ENCODE measurements around the gene TCEANC2.
"Not testable (repeated sequence)": the region's sequence is repeated elsewhere in the genome, so short reads cannot be mapped to it uniquely, and the experiment has no call there.

TCEANC2 gene

DNA sequence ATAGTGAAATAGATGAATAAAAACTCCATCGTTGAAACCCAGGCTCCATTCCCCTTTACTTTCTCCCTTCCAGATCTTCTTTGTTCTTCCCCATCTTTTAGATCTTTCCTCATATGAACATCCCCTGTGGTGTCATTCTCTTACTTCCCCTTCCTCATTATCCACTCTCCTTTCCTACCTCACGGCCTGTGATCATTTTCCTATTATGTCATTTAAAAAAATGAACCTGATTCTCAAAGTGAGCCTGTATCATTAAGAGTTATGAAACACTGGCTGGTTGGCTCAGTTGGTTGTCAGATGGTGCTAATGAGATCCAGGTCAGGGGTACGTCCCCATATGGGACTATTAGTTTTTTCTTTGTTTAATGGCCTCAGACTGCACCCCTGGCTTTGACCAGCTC lies 38.3 kb downstream of the TCEANC2 start:
- no peak for DNase-seq

DNA sequence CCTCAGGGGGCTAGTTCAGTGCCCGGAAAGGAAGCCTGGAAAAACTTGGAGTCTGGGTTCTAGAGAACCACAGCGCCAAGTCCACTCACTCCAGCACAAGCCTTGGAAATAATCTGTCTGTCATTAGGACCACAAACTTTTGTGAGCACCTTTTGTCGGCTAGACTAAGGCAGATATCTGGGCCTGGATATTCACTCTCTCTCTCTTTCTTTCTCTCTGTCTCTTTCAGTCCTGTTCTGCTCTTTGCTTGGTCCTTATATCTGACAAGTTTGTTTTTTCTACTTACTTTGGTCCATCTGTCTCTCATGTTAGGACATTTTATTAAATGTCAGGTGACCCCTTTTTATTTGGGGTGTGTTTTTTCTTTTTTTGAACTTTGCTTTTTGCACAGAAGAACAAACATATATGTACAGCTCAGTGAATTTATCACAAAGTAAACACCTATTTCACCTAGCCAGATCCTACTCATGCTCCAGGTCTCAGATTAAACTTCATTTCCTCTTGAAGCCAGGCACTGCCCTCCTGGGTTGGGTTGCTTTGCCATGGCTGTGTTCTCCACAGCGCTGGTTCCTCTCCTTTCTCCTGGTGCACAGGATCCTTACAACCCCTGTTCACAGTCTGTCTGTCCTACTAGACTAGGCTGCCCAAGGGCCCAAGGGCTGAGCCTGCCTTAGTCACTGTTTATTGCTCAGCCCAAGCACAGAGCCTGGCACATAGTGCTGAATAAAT lies 40.8 kb downstream of the TCEANC2 start:
- no peak for DNase-seq

DNA sequence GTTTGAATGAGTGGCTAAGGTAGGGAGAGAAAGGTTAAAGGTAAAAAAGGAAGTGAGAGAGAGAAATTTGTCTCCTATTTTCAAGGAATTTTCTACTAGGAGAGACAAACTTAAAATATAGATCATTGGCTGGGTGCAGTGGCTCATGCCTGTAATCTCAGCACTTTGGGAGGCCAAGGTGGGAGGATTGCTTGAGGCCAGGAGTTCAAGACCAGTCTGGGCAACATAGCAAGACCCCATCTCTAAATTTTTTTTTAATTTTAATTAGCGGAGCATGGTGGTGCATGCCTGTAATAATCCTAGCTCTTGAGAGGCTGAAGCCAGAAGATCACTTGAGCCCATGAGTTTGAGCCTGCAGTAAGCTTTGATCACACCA lies 41.3 kb downstream of the TCEANC2 start:
- not testable (repeated sequence) for DNase-seq

DNA sequence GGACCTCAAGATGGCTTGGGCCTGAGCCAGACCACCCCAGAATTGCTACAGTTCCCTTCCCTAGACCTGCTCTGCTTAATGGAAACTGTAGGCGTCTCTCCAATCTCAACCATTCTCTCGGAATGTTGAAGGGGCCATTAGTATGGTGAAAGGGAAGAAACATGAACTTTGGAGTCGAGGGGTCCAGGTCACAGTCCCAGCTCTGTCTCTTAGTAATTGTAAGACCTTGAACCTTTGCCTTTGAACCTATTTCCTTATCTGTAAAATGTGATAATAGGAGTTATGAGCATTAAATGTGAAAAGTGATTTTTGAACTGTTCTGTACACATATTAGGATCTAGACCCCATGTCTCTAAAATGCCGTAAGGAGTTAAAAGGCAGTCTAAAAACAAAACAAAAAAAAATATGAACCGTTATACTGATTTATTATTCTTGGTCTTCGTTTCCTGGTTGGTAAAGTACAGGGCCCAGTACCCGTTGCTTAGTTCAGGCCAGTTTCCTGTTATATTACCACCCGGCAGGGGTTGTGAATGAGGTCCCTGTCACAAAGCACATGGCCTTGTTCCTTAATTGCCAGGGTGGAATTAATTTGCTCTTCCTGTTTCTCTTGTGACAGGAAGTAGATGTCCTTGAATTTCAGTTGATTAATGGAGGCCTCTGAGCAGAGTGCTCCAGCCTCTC lies 42.3 kb downstream of the TCEANC2 start:
- DNase-seq, result no peak

DNA sequence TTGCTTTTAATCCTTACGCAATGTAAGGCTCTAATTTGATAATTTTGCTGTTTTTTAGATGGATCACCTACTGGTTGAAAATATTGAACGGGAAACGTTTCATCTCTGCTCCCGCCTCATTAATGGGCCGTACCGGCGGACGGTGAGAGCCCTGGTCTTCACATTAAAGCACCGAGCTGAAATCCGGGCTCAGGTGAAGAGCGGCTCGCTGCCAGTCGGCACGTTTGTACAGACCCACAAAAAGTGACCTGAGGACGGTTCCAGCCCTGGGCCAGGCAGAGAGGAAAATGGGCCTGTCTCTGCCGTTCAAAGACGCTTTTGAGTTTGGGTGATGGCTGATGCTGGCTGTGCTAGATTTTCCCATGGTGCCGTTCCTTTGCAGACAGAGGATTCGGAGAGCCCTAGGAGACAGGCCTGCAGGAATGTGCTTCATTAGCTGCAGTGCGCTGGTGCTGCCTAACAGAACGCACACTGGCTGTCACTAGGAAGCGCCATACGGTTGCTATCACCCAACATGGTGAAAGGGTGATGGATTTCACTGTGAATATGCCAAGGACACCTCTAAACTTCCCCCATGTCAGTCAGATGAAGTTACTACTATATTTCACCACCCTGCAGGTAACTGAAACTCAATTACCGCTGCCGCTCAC lies 42.9 kb downstream of the TCEANC2 start:
- no peak for DNase-seq

DNA sequence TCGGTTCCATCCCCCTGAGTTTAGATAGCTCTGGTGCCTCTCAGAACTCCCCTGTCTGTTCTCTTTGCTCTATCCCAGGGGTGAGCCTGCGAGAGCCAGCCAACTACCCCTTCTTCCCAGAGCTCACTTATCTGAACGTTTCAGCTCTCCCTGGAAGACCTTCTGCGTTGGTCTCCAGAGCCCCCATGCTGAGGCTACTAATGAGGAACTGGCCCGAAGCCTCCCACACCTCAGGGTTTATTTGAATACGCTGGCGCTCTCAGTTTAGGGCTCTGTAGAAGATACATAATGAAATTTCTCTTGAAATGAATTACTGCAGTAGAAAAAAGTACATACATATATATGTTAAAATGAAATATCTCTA lies 43.5 kb downstream of the TCEANC2 start:
- DNase-seq, result no peak

DNA sequence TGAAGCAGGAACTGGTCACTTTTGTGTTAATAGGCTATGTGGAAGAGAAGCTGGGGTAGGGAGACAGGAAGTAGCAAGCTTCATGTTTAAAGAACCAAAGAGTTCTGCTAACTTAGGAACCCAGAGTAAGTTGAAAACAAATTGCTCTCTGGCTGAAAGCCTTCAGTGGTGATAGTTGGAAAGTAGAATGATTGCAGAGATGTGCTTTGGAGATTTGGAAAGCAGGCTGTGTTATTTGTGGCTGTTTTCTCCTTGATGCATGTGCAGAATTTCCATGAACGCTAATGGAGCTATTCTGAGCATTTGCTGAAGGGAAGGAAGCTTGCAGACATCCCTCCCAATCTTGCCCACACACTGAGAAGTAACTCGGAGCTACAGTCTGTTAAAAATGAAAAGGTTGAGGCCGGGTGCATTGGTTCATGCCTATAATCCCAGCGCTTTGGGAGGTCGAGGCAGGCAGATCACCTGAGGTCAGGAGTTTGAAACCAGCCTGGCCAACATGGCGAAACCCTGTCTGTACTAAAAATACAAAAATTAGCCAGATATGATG lies 45.7 kb downstream of the TCEANC2 start:
- DNase-seq, result no peak

DNA sequence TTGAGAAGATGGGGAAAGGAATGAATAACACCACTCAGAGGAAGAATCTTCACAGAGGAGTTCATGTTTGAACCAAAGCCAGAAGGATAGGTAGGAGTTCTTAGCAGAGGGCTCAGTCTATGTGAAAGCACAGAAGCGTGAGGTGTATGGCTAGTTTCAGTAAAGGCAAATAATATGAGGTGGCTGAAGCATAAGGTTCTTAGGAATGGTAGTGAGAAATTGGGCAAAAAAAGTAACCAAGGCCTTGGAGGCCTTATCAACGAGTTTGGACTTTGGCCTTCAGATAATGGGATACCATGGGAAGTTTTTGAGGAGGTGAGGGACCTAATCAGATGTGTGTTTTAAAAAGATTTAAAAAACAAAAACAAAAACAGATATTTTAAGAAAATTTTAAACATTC lies 47.1 kb downstream of the TCEANC2 start:
- no peak for DNase-seq

DNA sequence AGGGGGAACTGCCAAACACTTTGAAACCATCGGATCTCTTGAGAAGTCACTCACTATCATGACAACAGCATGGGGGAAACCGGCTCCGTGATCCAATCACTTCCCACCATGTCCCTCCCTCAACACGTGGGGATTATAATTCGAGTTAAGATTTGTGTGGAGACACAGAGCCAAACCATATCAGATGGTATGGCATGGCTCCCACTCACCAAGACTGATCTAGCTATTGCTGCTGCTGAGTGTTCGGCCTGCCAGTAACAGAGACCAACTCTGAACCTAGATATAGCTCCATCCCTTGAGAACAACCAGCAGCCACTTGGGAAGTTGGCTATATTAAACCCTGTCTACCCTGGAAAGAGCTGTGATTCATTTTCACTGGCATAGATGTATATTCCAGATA lies 50.0 kb downstream of the TCEANC2 start:
- DNase-seq, result no peak

DNA sequence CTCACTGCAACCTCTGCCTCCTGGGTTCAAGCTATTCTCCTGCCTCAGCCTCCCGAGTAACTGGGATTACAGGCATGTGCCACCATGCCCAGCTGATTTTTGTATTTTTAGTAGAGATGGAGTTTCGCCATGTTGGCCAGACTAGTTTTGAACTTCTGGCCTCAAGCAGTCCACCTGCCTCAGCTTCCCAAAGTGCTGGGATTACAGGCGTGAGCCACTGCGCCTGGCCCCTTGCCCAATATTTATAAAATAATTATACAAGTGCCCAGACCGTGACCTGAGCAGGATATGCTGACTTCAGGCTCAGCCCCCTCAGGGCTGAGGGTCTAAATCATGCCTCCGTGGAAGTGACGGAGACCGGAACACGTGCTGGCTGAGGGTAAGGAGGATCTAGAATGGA lies 51.2 kb downstream of the TCEANC2 start:
- DNase-seq, result not testable (repeated sequence)

DNA sequence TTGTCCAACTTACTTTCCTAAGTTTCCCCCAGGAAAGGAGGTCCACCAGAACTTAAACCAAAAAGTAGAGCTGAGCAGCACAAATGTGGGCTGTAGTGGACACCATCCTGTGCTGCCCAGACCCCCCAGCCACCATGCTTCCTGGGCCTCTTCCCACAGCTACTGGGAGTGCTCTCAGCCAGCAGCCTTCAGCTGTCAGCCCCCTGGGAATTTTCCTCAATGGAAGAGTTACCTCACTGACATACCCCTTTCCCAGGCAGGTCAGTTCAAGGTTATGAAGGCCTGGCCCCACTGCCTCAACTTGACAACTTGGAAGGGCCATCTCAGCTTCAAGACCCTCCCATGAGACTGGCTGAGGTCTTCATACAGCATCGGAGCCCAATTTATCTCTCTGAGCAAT lies 51.7 kb downstream of the TCEANC2 start:
- DNase-seq, result no peak

DNA sequence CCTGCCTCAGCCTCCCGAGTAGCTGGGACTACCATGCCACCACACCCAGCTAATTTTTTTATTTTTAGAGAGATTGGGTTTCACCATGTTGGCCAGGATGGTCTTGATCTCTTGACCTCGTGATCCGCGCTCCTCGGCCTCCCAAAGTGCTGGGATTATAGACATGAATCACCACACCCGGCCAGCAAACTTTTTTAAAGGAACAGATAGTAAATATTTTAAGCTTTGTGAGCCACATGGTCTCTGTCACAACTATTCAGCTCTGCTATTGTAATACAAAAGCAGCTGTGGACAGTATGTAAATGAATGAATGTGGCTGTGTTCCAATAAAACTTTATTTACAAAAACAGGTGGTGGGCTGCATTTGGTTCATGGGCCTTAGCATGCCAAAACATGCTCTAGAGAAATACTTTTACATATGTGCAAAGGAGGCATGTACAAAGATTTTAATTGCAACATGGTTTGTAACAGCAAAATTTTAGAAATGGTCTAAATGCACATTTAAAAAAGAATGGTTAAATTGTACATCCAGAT lies 52.4 kb downstream of the TCEANC2 start:
- DNase-seq, result no peak

DNA sequence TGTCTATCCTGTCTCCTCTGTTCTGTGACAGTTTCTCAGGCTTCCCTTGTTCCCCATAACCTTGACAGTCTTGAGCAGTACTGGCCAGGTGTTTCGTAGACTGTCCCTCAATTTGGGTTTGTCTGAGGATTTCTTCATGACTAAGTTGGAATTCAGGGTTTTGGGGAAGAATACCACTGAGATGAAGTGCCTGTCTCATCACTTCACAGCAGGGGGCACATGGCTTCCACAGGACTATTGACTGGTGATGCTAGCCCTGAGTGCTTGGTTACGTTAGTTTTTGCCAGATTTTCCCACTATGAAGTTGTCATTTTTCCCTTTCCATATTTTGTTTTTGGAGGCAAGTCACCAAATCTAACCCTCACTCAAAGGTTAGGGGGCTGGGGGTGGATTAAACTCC lies 53.7 kb downstream of the TCEANC2 start:
- no peak for DNase-seq

DNA sequence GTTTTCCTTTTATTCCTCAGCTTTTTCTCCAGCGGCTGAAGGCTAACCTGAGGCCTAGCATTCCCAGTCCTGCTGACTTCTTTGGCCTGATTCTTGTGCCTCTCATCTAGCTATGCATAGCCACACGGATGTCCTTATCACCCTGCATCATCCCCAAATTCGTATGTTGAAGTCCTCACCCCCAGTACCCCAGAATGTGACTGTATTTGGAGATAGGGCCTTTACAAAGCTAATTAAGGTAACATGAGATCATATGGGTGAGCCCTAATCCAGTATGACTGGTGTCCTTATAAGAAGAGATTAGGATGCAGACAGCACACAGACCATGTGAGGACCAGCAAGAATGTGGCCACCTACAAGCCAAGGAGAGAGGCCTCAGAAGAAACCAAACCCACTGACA lies 54.7 kb downstream of the TCEANC2 start:
- no peak for DNase-seq

DNA sequence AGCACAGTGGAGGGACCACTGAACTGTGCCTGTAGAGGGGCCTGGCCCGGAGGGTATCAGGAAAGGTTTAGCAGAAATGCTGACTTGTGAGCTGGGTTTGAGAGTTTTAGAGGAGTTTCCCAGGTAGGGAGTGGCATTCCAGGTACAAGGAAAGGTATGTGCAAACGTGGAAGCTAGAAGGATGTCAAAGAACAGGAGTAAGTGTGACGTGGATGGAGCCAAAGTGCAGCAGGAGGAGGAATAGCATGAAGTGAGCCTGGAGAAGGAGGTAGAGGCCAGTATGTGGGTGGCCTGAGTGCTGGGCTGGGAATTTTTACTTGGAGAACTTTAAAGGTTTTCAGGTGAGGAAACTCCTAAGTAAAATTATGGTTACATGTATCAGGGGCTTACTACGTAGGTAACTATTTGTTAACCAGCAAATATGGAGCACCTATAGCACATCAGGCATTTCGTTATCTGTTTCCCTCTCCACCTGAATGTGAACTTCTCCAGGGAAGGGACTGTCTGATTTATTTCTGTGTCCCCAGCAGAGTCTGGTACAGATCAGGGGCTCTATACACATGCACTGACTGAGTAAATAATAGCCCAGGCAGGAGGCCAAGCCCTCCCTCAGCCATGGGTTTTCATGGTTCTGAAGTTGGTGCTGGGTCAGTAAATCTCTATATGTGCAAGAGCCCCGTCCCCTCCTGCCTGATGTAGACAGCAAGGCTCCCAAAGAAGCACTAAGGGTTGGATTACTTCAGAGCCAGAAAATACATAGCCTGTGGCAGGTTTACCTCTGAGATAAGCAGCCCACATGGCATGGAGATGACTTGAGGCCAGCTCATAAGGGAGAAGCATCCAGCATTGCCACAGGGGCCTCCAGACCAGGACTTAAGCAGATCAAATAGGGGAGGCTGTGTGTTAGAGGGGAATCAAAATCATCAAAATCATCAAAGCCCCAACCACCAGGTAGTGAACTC lies 56.0 kb downstream of the TCEANC2 start:
- DNase-seq, result no peak

DNA sequence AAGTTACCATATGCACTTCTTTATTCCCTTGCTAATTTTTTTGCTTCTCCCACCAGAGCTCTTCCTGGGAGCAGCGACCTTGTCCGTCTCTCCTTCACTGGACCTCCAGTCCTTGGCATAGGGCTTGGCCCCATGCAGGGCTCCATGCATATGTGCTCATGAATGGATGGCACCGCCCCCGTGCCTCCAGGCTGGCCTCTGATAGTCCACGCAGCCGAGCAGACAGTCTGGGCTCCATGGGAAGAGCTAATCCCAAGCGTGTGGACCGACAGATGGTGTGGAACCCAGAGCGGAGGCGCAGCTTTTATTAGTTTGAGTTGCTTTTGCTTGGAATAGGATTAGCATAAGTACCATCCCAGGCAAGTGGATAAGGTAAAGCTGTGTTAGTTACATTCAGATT lies 57.6 kb downstream of the TCEANC2 start:
- DNase-seq, result no peak

DNA sequence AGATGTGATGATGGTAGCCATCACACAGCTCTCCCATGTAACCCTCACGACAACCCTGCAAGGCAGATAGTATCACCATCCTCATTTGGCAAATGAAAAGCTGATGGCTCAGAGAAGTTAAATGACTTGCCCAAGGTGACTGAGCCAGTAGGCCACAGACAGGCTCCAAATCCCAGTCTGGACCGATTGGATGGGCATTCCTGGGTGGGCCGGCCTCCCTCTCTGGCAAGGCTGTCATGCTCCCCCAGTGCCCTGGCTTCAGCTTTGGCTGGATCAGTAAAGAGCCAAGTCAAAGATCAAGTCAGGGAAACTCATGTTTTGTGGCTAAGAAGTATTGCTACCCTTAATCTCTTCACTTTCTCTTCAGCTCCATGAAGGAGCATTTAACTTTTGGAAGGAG lies 58.2 kb downstream of the TCEANC2 start:
- DNase-seq, result no peak

DNA sequence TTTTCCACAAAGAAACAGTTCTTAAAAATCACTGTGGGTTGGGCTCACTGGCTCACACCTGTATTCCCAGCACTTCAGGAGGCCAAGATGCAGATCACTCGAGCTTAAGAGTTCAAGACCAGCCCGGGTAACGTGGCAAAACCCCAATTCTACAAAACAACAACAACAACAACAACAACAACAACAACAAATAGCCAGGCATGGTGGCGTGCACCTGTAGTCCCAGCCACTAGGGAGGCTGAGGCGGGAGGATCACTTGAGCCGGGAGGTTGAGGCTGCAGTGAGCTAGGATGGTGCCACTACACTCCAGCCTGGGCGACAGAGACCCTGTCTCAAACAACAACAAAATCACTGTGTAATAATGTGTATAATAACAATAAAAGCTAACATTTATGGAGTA lies 58.6 kb downstream of the TCEANC2 start:
- DNase-seq, result no peak

DNA sequence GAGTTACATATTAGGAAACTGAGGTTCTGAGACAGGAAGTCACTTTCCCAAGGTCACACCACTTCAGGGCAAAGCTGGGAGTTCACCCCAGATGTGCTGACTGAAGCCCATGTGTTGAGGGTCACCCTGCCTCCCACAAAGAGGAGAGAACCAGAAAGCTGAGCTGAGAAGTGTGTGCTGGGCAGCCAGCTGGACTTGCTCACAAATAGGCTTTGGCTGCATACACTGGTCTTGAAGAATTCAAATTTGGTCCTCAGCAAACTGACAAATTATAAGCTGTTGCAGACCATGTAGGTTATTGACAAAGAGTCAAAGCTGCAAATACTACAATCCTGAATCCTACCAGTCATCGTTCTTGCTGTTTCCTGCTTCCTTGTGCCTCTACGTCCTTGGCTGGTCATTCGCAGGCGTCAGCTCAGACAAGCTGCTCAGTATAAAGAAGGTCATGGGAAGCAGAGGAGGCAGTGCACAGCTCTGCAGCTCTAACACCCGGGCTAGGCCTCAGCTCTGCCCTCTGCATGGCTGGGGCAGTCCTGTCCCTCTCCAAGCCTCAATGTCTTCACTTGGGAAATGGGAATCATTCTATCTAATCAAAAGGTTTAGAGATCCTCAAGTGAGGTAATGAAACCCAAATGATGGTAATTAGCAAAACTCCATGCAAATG lies 59.4 kb downstream of the TCEANC2 start:
- DNase-seq, result no peak

DNA sequence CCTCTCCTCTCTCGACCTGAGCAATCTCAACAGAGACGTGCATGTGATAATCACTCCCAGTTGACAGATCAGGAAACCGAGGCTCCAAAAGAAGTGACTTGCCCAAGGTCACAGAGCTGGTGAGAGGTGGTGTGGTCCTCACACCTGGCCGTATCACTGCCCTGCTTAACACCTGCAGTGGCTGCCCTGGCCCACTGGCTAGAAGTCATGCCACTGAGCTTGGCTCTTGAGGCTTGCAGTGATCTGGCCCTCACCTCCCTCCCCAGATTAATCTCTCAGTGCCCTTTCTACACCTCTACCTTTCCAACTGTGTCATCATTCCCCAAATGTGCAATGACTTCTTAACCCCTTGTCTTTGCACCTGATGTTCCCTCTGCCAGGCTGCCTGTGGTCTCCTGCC lies 60.6 kb downstream of the TCEANC2 start:
- DNase-seq, result no peak

DNA sequence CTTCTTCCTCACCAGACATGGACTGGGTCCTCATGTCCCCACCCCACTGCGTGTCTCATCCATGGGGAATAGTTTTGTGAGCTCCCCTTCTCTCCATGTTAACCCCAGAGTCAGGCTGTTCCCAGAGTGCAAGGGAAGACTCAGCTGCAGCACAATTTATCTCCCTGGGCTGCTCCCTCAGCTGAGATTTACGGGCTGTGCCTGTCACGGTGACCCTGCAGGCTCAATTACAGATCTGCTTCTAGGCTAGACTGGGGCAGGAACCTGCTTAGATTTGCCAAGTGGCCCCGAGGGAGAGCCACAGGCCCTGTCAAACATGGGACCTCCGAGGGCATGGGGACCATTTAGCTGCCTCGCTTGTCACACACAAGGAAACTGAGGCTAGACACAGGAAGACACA lies 61.5 kb downstream of the TCEANC2 start:
- no peak for DNase-seq

DNA sequence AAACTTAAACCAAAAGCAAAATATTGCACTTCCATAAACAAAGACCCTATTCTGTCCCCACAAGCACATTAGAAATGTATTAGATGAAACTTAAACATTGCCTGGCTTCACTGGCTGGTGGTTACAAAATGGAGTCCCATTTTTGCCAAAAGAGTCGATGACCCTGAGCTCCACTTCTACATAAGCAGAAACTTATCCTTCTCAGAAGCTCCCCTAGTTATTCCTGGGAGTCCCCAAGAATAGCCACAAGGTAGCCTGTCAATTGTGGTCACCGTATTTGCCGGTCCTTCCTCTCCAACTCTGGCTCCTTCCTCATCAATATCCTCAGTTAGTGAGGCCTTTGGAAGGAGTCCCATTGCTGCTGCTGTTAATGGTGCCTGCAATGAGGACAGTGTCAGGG lies 62.1 kb downstream of the TCEANC2 start:
- DNase-seq, result no peak

Data from NCI-H2107 (cell line).